BE2C (cell line): ENCODE data around the gene APBA1.

Source experiments
- DNase-seq: peaks from one replicate; pipeline ENCODE4 v3.0.0-alpha.2; 2020
- H3K27me3 ChIP-seq: fragments of 250-450 bp; sonication (Bioruptor Pico); 2 replicates; pipeline ENCODE4 v1.5.1; 2020; ENCODE audit warnings: mild to moderate bottlenecking
- H3K36me3 ChIP-seq: fragments of 250-450 bp; sonication (Bioruptor Pico); 2 replicates; pipeline ENCODE4 v1.5.1; 2020; ENCODE audit warnings: mild to moderate bottlenecking
- H3K4me1 ChIP-seq: fragments of 250-450 bp; sonication (Bioruptor Pico); 2 replicates; pipeline ENCODE4 v1.5.1; 2020
- H3K4me3 ChIP-seq: 2 replicates; pipeline ENCODE4 v1.5.1; 2011; ENCODE audit warnings: low read depth, low read length
- H3K9me3 ChIP-seq: fragments of 250-450 bp; sonication (Bioruptor Pico); 2 replicates; pipeline ENCODE4 v1.5.1; 2020
- CTCF ChIP-seq: IDR thresholded peaks from 2 replicates; pipeline ENCODE4 v1.5.1; 2012; ENCODE audit warnings: mild to moderate bottlenecking, low read depth, low read length

The APBA1 gene

GRCh38 chr9:69697475-69697874 lies 25.3 kb upstream of the APBA1 start:
- H3K27me3 ChIP-seq: no peaks in the 10 kb centered on the region
- H3K4me3 ChIP-seq: no peak overlapping the region
- H3K36me3 ChIP-seq: no peaks in the 10 kb centered on the region
- DNase-seq: peak; percentile 64
- H3K4me1 ChIP-seq: no peaks in the 10 kb centered on the region
- 0 out of 2 replicates have a peak, but pooled peaks cover 2% of the 10 kb centered on the region for H3K9me3 ChIP-seq
- TF ChIP-seq CTCF: no peak

GRCh38 chr9:69696802-69697201 lies 24.6 kb upstream of the APBA1 start:
- TF ChIP-seq CTCF: no peak
- Histone ChIP-seq H3K4me1 (no peaks in the 10 kb centered on the region), H3K4me3 (no peak overlapping the region), H3K9me3 (0 out of 2 replicates have a peak, but pooled peaks cover 2% of the 10 kb centered on the region), H3K36me3 (no peaks in the 10 kb centered on the region), H3K27me3 (no peaks in the 10 kb centered on the region)
- DNase-seq: no peak

- H3K36me3 ChIP-seq: no peaks in the 10 kb centered on the region
- DNase-seq: no peak
- H3K27me3 ChIP-seq: no peaks in the 10 kb centered on the region
- no peak overlapping the region for H3K4me3 ChIP-seq
- no peak for TF ChIP-seq CTCF
- no peaks in the 10 kb centered on the region for H3K9me3 ChIP-seq
- peaks cover 4% of the 10 kb centered on the region; the same call in 1 of the 2 replicates for H3K4me1 ChIP-seq
Observed at GRCh38 chr9:69689991-69690538, 17.9 kb upstream of the APBA1 start.

- Histone ChIP-seq H3K4me1 (no peaks in the 10 kb centered on the region), H3K36me3 (no peaks in the 10 kb centered on the region), H3K4me3 (no peak overlapping the region), H3K9me3 (no peaks in the 10 kb centered on the region), H3K27me3 (no peaks in the 10 kb centered on the region)
- no peak for DNase-seq
- no peak for TF ChIP-seq CTCF
Observed at GRCh38 chr9:69683927-69684326, 11.8 kb upstream of the APBA1 start.

- Histone ChIP-seq H3K9me3 (no peaks in the 10 kb centered on the region), H3K27me3 (no peaks in the 10 kb centered on the region), H3K4me3 (no peak overlapping the region), H3K36me3 (no peaks in the 10 kb centered on the region), H3K4me1 (peaks cover 6% of the 10 kb centered on the region; the same call in 1 of the 2 replicates)
- no peak for DNase-seq
- TF ChIP-seq CTCF: no peak
Observed at GRCh38 chr9:69678843-69679538, 6.8 kb upstream of the APBA1 start.

GRCh38 chr9:69677931-69678330 lies 5.8 kb upstream of the APBA1 start:
- no peaks in the 10 kb centered on the region for H3K27me3 ChIP-seq
- H3K4me3 ChIP-seq: no peak overlapping the region
- DNase-seq: no peak
- H3K4me1 ChIP-seq: peaks cover 9% of the 10 kb centered on the region; the same call in 1 of the 2 replicates
- no peaks in the 10 kb centered on the region for H3K9me3 ChIP-seq
- no peaks in the 10 kb centered on the region for H3K36me3 ChIP-seq
- no peak for TF ChIP-seq CTCF
